Loucy (cell line): ENCODE data around the gene CACUL1.

ENCODE experiments used
- CTCF ChIP-seq: fragments of 200-600 bp; sonication (generic); conservative IDR thresholded peaks from 2 replicates; pipeline ENCODE4 v1.5.1; 2014; ENCODE audit warnings: mild to moderate bottlenecking, antibody characterized with exemption, low read length
- EZH2phosphoT487 ChIP-seq: fragments of 200-600 bp; IDR thresholded peaks from 2 replicates; pipeline ENCODE4 v1.6.1; 2018; ENCODE audit warnings: antibody characterized with exemption, mild to moderate bottlenecking, moderate library complexity, borderline replicate concordance

- no peak for TF ChIP-seq CTCF
- no peak for TF ChIP-seq EZH2phosphoT487
Measured at GRCh38 chr10:118666350-118666749, 88.4 kb downstream of the CACUL1 start.
